NCI-H1048 (cell line): Measurements from ENCODE around the gene NCAPD2.
"Not testable (repeated sequence)": the region's sequence is repeated elsewhere in the genome, so short reads cannot be mapped to it uniquely, and the experiment has no call there.

Experiments used
- DNase-seq: peaks from one replicate; lab custom pipeline; 2025; lab: John Stamatoyannopoulos, UW

Gene NCAPD2

DNA sequence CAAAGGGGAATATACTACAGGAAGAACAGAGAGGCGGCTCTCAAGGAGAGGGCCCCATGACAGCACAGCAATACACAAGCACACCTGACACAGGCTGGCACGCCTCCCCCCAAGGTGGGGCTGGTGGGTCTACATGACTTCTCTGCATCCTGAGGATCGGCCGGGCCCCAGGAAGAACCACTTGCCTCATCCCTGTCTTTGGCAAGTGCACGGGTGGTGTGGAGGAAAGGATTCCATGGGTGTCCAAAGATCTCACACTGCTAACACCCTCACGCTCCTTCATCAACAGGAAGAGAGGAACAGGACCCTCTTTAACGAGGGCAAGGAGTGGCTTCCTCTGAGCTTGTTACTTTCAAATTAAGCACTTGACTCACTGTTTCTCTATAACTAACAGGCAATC is 30.7 kb upstream of the NCAPD2 start:
- DNase-seq = no peak

DNA sequence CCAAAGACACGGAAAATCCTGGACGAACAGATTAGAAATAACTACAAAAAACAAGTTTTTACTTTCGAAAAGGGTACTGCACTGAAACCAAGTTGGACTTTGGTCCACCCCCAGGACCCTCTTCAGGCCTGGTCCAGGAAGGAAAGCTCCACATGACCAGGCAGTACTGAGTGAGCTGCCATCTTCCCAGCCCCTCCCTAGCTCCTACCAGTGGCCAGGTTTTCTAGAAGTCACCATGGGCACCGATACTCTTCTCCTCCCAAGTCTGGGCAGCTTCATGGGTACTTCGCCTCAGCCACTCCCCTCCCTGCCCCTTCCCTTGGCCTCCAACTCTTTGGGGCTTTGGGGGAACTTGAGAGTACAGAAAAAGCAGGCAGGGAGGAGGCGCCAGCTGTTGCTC is 30.0 kb upstream of the NCAPD2 start:
- DNase-seq = no peak

GRCh38 chr12:6464531-6464930 is 29.4 kb upstream of the NCAPD2 start:
- no peak for DNase-seq

- DNase-seq = no peak
Observed at GRCh38 chr12:6465467-6466183, 28.3 kb upstream of the NCAPD2 start.

DNA sequence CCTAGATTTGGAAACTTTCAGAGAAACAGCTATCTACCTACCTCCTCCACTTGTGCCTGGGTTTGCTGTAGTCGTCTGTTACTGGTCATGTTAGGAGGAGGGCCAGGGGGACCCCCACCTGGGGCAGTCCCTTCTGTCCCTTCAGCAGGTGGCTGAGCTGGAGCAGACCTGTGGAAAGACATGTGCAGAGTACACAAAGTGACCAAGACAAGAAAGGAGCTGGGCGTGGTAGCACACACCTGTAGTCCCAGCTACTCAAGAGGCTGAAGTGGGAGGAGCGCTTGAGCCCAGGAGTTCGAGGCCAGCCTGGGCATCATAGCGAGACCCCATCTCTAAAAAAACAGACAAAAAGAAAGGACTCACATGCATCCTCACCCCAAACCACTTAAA is 27.7 kb upstream of the NCAPD2 start:
- DNase-seq = no peak

DNA sequence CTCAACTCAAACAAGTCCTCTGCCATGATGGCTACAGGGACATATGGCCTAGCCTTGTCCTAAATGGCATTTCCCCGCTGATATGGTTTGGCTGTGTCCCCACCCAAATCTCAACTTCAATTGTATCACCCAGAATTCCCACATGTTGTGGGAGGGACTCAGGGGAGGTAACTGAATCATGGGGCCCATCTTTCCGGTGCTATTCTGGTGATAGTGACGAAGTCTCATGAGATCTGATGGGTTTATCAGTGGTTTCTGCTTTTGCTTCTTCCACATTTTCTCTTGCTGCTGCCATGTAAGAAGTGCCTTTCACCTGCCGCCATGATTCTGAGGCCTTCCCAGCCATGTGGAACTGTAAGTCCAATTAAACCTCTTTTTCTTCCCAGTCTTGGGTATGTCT is 27.2 kb upstream of the NCAPD2 start:
- not testable (repeated sequence) for DNase-seq

GRCh38 chr12:6467571-6468282 is 26.2 kb upstream of the NCAPD2 start:
- not testable (repeated sequence) for DNase-seq

DNA sequence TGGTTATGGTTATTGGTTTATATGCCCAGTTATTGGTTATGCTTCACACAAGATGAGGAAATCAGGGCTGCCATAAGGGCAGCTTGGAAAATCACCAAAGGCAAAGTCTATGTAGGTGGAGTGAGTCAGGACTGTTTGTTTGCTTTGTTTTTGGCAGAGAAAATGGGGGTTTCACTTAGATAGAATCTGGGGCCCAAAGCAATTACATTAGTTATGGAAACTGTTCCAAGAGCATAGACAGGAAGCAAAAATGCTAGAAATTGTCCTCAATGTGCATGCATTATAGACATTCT is 25.7 kb upstream of the NCAPD2 start:
- no peak for DNase-seq

GRCh38 chr12:6469092-6469491 is 24.8 kb upstream of the NCAPD2 start:
- no peak for DNase-seq

- no peak for DNase-seq
Observed at GRCh38 chr12:6469609-6470374, 24.1 kb upstream of the NCAPD2 start.

GRCh38 chr12:6470375-6471163 is 23.3 kb upstream of the NCAPD2 start, which contains the start of gene VAMP1:
TSS of gene VAMP1 (minus strand) at chr12:6470677. CDS start at chr12:6470531, 146 bp downstream.
- peak; percentile 93 for DNase-seq

- DNase-seq = no peak
Observed at GRCh38 chr12:6471989-6472360, 21.9 kb upstream of the NCAPD2 start.

GRCh38 chr12:6472491-6472890 is 21.4 kb upstream of the NCAPD2 start:
- no peak for DNase-seq

GRCh38 chr12:6475233-6475975 is 18.5 kb upstream of the NCAPD2 start:
- not testable (repeated sequence) for DNase-seq

DNA sequence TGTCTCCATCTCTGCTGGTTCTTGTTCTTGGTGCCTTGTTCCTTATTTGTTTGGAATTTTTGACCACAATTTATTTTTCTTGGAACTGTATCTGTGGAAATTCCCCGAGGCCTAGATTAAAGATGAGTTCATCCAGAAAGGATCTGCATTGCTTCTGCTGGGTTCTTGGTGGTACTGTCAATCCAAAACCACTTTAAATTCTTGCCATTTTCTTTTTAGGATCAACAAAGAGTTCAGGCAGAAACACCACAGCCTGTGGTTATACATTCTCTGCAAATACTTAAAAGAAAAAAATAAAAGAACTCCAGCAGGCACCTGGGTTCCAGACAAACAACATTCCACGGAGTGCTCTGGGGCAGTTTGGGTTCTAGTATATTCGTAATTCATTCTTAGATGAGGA is 17.4 kb upstream of the NCAPD2 start:
- DNase-seq = no peak

DNA sequence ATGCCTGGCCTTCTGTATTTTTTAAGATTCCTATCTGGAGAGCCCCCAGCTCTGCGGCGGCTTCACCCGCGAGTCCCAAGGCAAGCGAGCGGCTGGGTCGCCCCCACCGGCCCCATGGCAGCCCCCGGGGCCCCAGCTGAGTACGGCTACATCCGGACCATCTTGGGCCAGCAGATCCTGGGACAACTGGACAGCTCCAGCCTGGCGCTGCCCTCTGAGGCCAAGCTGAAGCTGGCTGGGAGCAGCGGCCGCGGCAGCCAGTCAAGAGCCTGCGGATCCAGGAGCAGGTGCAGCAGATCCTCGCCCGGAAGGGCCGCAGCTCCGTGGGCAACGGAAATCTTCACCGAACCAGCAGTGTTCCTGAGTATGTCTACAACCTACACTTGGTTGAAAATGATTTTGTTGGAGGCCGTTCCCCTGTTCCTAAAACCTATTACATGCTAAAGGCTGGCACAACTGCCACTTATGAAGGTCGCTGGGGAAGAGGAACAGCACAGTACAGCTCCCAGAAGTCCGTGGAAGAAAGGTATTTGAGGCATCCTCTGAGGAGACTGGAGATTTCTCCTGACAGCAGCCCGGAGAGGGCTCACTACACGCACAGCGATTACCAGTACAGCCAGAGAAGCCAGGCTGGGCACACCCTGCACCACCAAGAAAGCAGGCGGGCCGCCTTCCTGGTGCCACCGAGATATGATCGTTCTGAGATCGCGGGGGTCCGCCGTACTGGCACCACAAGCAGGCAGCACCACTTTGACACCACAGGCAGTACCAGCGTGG is 16.1 kb upstream of the NCAPD2 start:
- DNase-seq = not testable (repeated sequence)

GRCh38 chr12:6478416-6478815 is 15.5 kb upstream of the NCAPD2 start:
- DNase-seq = no peak

GRCh38 chr12:6488240-6488639 is 5.7 kb upstream of the NCAPD2 start:
- no peak for DNase-seq

- DNase-seq = no peak
Observed at GRCh38 chr12:6489449-6489848, 4.5 kb upstream of the NCAPD2 start.

DNA sequence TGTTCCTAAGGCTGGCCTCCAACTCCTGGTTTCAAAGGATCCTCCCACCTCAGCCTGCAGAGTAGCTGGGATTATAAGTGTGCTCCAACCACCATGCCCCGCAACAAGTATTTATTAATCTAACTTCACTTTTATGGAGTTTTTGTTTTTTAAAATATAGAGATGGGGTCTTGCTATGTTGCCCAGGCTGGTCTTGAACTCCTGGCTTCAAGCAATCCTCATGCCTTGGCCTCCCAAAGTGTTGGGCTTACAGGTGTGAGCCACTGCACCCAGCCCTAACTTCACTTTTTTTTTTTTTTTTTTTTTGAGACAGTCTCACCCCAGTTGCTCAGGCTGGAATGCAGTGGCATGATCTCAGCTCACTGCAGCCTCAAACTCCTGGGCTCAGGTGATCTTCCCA is 3.2 kb upstream of the NCAPD2 start:
- not testable (repeated sequence) for DNase-seq
